Endothelial cell of umbilical vein (primary cell): ENCODE results near the gene SIGLEC7. TPM values are rescaled to one million over a fixed set of nuclear protein-coding genes. Genes with fewer than 3 reads are reported as not detected.

Experiments
- BruUV-seq: library from RNA; stranded (reverse); fragments of 400-500 nt; replicated peaks from 2 replicates; lab custom pipeline; 2021; lab: Mats Ljungman, UMichigan
- CTCF ChIA-PET: fragments of 300-600, 350-600 bp; sonication (Branson Sonifier 250); formaldehyde crosslinking; loops from one replicate; lab custom pipeline; 2021; ENCODE audit warnings: antibody characterized with exemption, inconsistent platforms; lab: Charles Lee
- POLR2A ChIA-PET: fragments of 300-600, 350-600 bp; sonication (Branson Sonifier 250); formaldehyde crosslinking; loops from one replicate; lab custom pipeline; 2021; ENCODE audit warnings: antibody characterized with exemption, inconsistent platforms; lab: Charles Lee
- DNase-seq: peaks from one replicate; pipeline ENCODE4 v3.0.0-alpha.2; 2011; ENCODE audit warnings: low read depth, low spot score
- FAIRE-seq: peaks from 2 replicates; lab custom pipeline; 2011; peaks lifted over from hg19 to GRCh38; lab: Jason Lieb, UNC
- H2AFZ ChIP-seq: 2 replicates; pipeline ENCODE4 v1.6.0; 2012; ENCODE audit warnings: low read depth, low read length, control low read depth, inconsistent platforms
- H3K27ac ChIP-seq: 2 replicates; pipeline ENCODE4 v1.5.1; 2011; ENCODE audit warnings: low read depth, mild to moderate bottlenecking, control low read depth, low read length, moderate library complexity; ENCODE audit not compliant: insufficient read depth
- H3K27me3 ChIP-seq, 2 experiments: 2 replicates each; pipeline versions ENCODE4 v1.6.0 to v1.6.1; 2011; ENCODE audit warnings: low read length in 2 of 2, mixed read lengths in 1 of 2; ENCODE audit not compliant: control insufficient read depth in 2 of 2, insufficient read depth in 2 of 2
- H3K36me3 ChIP-seq, 2 experiments: 2 replicates in 1 of 2; 3 replicates in 1 of 2; pipeline ENCODE4 v1.5.1; 2011; ENCODE audit warnings: low read length in 2 of 2, mild to moderate bottlenecking in 1 of 2, moderate library complexity in 1 of 2; ENCODE audit not compliant: control insufficient read depth in 2 of 2, insufficient read depth in 2 of 2; ENCODE audit errors: extremely low read depth in 1 of 2
- H3K4me1 ChIP-seq: 3 replicates; pipeline ENCODE4 v1.5.1; 2011; ENCODE audit warnings: mild to moderate bottlenecking, low read length; ENCODE audit not compliant: control insufficient read depth, insufficient read depth; ENCODE audit errors: extremely low read depth
- H3K4me2 ChIP-seq: 2 replicates; pipeline ENCODE4 v1.6.1; 2011; ENCODE audit warnings: low read length, control low read depth, mixed read lengths; ENCODE audit not compliant: insufficient read depth
- H3K4me3 ChIP-seq, 3 experiments: fragments of 200-600 bp in 1 of 3; sonication (generic), shearing (Covaris generic) in 1 of 3; replicated peaks in 1 of 3; 2 replicates each; pipeline ENCODE4 v1.5.1; 2011 to 2016; ENCODE audit warnings: control low read depth in 3 of 3, low read length in 3 of 3, mild to moderate bottlenecking in 2 of 3, inconsistent platforms in 1 of 3, low read depth in 1 of 3, moderate library complexity in 1 of 3; ENCODE audit not compliant: insufficient read depth in 1 of 3
- H3K79me2 ChIP-seq: 2 replicates; pipeline ENCODE4 v1.6.0; 2012; ENCODE audit warnings: low read length, inconsistent platforms; ENCODE audit not compliant: control insufficient read depth, insufficient read depth
- H3K9ac ChIP-seq: replicated peaks from 2 replicates; pipeline ENCODE3; 2011; ENCODE audit warnings: low read length, control low read depth; ENCODE audit not compliant: insufficient read depth; ENCODE audit errors: extremely low read depth
- H3K9me1 ChIP-seq: replicated peaks from 3 replicates; pipeline ENCODE4 v1.6.0; 2011; ENCODE audit warnings: mild to moderate bottlenecking, low read length; ENCODE audit not compliant: control insufficient read depth, insufficient read depth; ENCODE audit errors: extremely low read depth
- H3K9me3 ChIP-seq: replicated peaks from 2 replicates; pipeline ENCODE4 v1.5.1; 2012; ENCODE audit warnings: low read length, inconsistent platforms; ENCODE audit not compliant: control insufficient read depth, insufficient read depth
- H4K20me1 ChIP-seq: replicated peaks from 2 replicates; pipeline ENCODE3; 2011; ENCODE audit warnings: mild to moderate bottlenecking, low read length; ENCODE audit not compliant: control insufficient read depth, insufficient read depth; ENCODE audit errors: extremely low read depth
- GATA2 ChIP-seq: IDR thresholded peaks from 2 replicates; pipeline ENCODE4 v1.7.0; 2011; ENCODE audit warnings: low read depth, mild to moderate bottlenecking, moderate library complexity, mixed read lengths, low read length; ENCODE audit not compliant: insufficient read length, insufficient read depth
- MYC ChIP-seq: IDR thresholded peaks from one replicate; pipeline ENCODE4 v1.6.1; 2011; ENCODE audit warnings: mild to moderate bottlenecking, low read depth, low read length
- POLR2A ChIP-seq: IDR thresholded peaks from 2 replicates; pipeline ENCODE4 v1.6.1; 2012; ENCODE audit warnings: low read depth, mild to moderate bottlenecking, control low read depth, low read length
- POLR2AphosphoS5 ChIP-seq: IDR thresholded peaks from 2 replicates; pipeline ENCODE4 v1.6.1; 2012; ENCODE audit warnings: low read depth, mild to moderate bottlenecking, control low read depth, low read length, moderate library complexity; ENCODE audit not compliant: insufficient read depth
- dilution Hi-C: fragments of 300-500 bp; cut with MboI; formaldehyde crosslinking; loops from one replicate; pipeline ENCODE4 v1.15.0; 2019; ENCODE audit warnings: low sequenced_read_pairs; ENCODE audit not compliant: extremely low pct_ligation_motif_present
- intact Hi-C: fragments of 100-400 bp; cut with micrococcal nuclease; formaldehyde crosslinking; loops from one replicate; pipeline ENCODE4 v1.10.0; 2022
- polyA plus RNA-seq, 4 experiments: library from polyadenylated mRNA; depleted of rRNA in 3 of 4; stranded (reverse) in 3 of 4; unstranded in 1 of 4; fragments of >200 nt; gene quantifications; 2 replicates each; pipeline versions ENCODE4 v1.2.1 to v1.2.3, GENCODE V29; 2011 to 2012; ENCODE audit warnings: missing spikeins in 1 of 4
- total RNA-seq: library from RNA; stranded (reverse); gene quantifications from 2 replicates; pipeline ENCODE4 v1.2.3, GENCODE V29; 2021

The SIGLEC7 gene
- total and polyA plus RNA-seq, 2 donors (not counting 3 experiments of a cell fraction or from before 2014, with no cell fraction given) = not detected

DNA sequence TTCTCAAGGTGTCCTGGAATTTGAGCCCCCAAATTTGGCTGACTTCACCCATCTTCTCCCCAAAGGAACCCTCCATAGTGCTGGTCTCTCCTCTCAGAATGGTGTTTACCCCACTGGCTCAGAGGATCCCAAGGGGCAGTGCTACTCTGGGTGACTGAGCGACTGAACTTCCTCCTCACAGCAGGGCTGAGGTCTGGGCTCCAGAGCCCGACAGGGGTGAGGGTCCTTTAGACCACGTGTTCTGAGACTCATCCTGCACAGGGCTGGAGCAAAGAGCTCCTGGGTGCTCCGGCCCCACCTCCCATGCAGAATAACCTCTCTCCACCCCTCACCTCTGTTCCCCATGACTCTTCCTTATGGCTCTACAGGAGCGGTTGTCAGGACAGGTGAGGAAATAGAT lies 59.6 kb downstream of the SIGLEC7 start:
- Histone ChIP-seq H3K9me1 (no peaks in the 10 kb centered on the region), H3K79me2 (no peaks in the 10 kb centered on the region), H3K27me3 (no peaks in the 10 kb centered on the region), H4K20me1 (no peaks in the 10 kb centered on the region), H3K27ac (no peak overlapping the region), H3K4me3 (no peak overlapping the region), H3K9ac (no peak overlapping the region), H3K36me3 (no peaks in the 10 kb centered on the region), H3K4me1 (no peaks in the 10 kb centered on the region), H2AFZ (no peak overlapping the region), H3K4me2 (no peak overlapping the region), H3K9me3 (no peaks in the 10 kb centered on the region)
- ChIA-PET POLR2A (no interaction called here), CTCF (no interaction called here)
- TF ChIP-seq GATA2 (no peak), MYC (no peak), POLR2A (no peak), POLR2AphosphoS5 (no peak)
- no TSS peak for BruUV-seq
- DNase-seq (no peak), FAIRE-seq (no peak)
- intact Hi-C loops = no loop called here
- dilution Hi-C loops = no loop called here

Other genes starting within 250 kb of the SIGLEC7 start
- gene KLK4, start 230.9 kb upstream of the SIGLEC7 start, total RNA-seq = not detected in 2 replicates
- not detected in 2 replicates for gene KLK4, start 230.9 kb upstream of the SIGLEC7 start, polyA plus RNA-seq
- not detected in 2 replicates for gene KLK5, start 189.3 kb upstream of the SIGLEC7 start, total RNA-seq
- not detected in 2 replicates for gene KLK5, start 189.3 kb upstream of the SIGLEC7 start, polyA plus RNA-seq
- not detected in 2 replicates for gene KLK6, start 172.7 kb upstream of the SIGLEC7 start, total RNA-seq
- gene KLK6, start 172.7 kb upstream of the SIGLEC7 start, polyA plus RNA-seq = 0.11 and 0.12 TPM in 2 replicates
- not detected in 2 replicates for gene KLK7, start 158.4 kb upstream of the SIGLEC7 start, total RNA-seq
- not detected in 2 replicates for gene KLK7, start 158.4 kb upstream of the SIGLEC7 start, polyA plus RNA-seq
- not detected in 2 replicates for gene KLK8, start 140.7 kb upstream of the SIGLEC7 start, total RNA-seq
- gene KLK8, start 140.7 kb upstream of the SIGLEC7 start, polyA plus RNA-seq = not detected in 2 replicates
- not detected in 2 replicates for gene KLK10, start 122.6 kb upstream of the SIGLEC7 start, total RNA-seq
- not detected in 2 replicates for gene KLK10, start 122.6 kb upstream of the SIGLEC7 start, polyA plus RNA-seq
- not detected in 2 replicates for gene KLK11, start 115.7 kb upstream of the SIGLEC7 start, total RNA-seq
- gene KLK11, start 115.7 kb upstream of the SIGLEC7 start, polyA plus RNA-seq = not detected in 2 replicates
- not detected in 2 replicates for gene KLK12, start 107.3 kb upstream of the SIGLEC7 start, total RNA-seq
- gene KLK12, start 107.3 kb upstream of the SIGLEC7 start, polyA plus RNA-seq = not detected in 2 replicates
- gene KLK13, start 77.2 kb upstream of the SIGLEC7 start, total RNA-seq = not detected in 2 replicates
- not detected in 2 replicates for gene KLK13, start 77.2 kb upstream of the SIGLEC7 start, polyA plus RNA-seq
- not detected in 2 replicates for gene KLK14, start 59.4 kb upstream of the SIGLEC7 start, total RNA-seq
- 0.10 and 0.12 TPM in 2 replicates for gene KLK14, start 59.4 kb upstream of the SIGLEC7 start, polyA plus RNA-seq
- gene CTU1, start 33.9 kb upstream of the SIGLEC7 start, total RNA-seq = 8.2 and 8.7 TPM in 2 replicates
- gene CTU1, start 33.9 kb upstream of the SIGLEC7 start, polyA plus RNA-seq = 6.1 and 7.0 TPM in 2 replicates
- gene SIGLEC9, start 17.4 kb upstream of the SIGLEC7 start, total RNA-seq = not detected in 2 replicates
- not detected in 2 replicates for gene SIGLEC9, start 17.4 kb upstream of the SIGLEC7 start, polyA plus RNA-seq
- gene CD33, start 82.8 kb downstream of the SIGLEC7 start, total RNA-seq = not detected in 2 replicates
- not detected in 2 replicates for gene CD33, start 82.8 kb downstream of the SIGLEC7 start, polyA plus RNA-seq
- not detected in 2 replicates for gene SIGLECL1, start 108.8 kb downstream of the SIGLEC7 start, total RNA-seq
- not detected in 2 replicates for gene SIGLECL1, start 108.8 kb downstream of the SIGLEC7 start, polyA plus RNA-seq
- gene IGLON5, start 169.3 kb downstream of the SIGLEC7 start, total RNA-seq = not detected in 2 replicates
- not detected in 2 replicates for gene IGLON5, start 169.3 kb downstream of the SIGLEC7 start, polyA plus RNA-seq
- 0.39 and 0.62 TPM in 2 replicates for gene VSIG10L, start 199.8 kb downstream of the SIGLEC7 start, total RNA-seq
- 0.77 and 0.94 TPM in 2 replicates for gene VSIG10L, start 199.8 kb downstream of the SIGLEC7 start, polyA plus RNA-seq
- 48.6 and 54.1 TPM in 2 replicates for gene ETFB, start 224.1 kb downstream of the SIGLEC7 start, total RNA-seq
- gene ETFB, start 224.1 kb downstream of the SIGLEC7 start, polyA plus RNA-seq = 89.9 and 99.2 TPM in 2 replicates
- gene CLDND2, start 226.7 kb downstream of the SIGLEC7 start, total RNA-seq = 0.97 TPM in 1 of 2 replicates, not detected in the other
- gene CLDND2, start 226.7 kb downstream of the SIGLEC7 start, polyA plus RNA-seq = not detected in 2 replicates
- gene NKG7, start 230.4 kb downstream of the SIGLEC7 start, total RNA-seq = not detected in 2 replicates
- gene NKG7, start 230.4 kb downstream of the SIGLEC7 start, polyA plus RNA-seq = not detected in 2 replicates
- not detected in 2 replicates for gene LIM2, start 245.7 kb downstream of the SIGLEC7 start, total RNA-seq
- gene LIM2, start 245.7 kb downstream of the SIGLEC7 start, polyA plus RNA-seq = not detected in 2 replicates
- not detected in 2 replicates for gene C19orf84, start 248.3 kb downstream of the SIGLEC7 start, total RNA-seq
- not detected in 2 replicates for gene C19orf84, start 248.3 kb downstream of the SIGLEC7 start, polyA plus RNA-seq